ENCODE data around the gene WDR33.
"Not testable (repeated sequence)": the region's sequence is repeated elsewhere in the genome, so short reads cannot be mapped to it uniquely, and the experiment has no call there.

Gene WDR33

DNA sequence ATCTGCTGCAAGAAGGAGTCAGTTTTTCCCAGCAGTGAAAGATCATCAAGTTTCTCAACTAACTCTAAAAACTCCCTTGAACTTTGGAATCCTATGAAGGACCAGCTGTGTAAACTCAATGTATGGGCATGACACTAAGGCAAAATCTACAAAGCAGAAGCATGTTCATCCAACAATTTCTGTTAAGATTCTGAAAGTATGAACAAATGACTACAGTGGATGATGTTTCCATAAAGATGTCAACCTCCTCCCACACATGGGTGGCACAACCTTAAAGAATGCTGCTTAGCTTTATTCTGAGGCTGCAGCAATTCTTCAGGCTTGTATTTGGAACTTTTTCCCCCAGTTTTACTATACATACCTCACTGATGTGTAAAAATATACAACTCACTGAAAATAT, 47.2 kb downstream of the WDR33 start:
- Histone ChIP-seq H3K27ac (ENCODE audit: low read depth, low read length) (no peak overlapping the region), H3K27me3 (ENCODE audit: control insufficient read depth, insufficient read depth, low read length) (no peaks in the 10 kb centered on the region), H3K4me3 (ENCODE audit: low read depth, low read length) (no peak overlapping the region), H3K9me3 (ENCODE audit: control insufficient read depth, insufficient read depth, low read length) (no peaks in the 10 kb centered on the region), H3K36me3 (ENCODE audit: control insufficient read depth, insufficient read depth, low read length) (peaks cover 92% of the 10 kb centered on the region), H3K9ac (ENCODE audit: low read depth, low read length) (no peak overlapping the region), H3K4me1 (ENCODE audit: control insufficient read depth, insufficient read depth, low read length) (no peaks in the 10 kb centered on the region)

DNA sequence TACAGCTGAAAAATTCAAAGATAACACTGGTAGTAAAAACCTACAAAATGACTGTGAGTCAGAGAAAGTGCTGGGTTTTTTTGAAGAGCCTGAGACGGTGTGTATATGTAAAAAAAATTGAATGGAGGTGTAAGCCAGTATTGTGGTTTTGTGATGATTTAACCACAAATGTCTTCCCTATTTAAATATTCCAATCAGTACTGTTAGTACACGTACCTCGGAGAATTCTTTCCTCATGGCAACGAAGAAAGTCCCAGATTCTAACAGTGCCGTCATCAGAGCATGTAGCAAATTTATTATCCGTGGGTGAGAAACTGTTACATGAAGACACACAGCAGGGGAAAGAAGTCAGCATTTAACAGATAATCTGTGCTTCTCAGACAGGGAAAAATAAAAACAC, 48.1 kb downstream of the WDR33 start:
- Histone ChIP-seq H3K4me1 (ENCODE audit: control insufficient read depth, insufficient read depth, low read length) (no peaks in the 10 kb centered on the region), H3K4me3 (ENCODE audit: low read depth, low read length) (no peak overlapping the region), H3K9me3 (ENCODE audit: control insufficient read depth, insufficient read depth, low read length) (no peaks in the 10 kb centered on the region), H3K27me3 (ENCODE audit: control insufficient read depth, insufficient read depth, low read length) (no peaks in the 10 kb centered on the region), H3K9ac (ENCODE audit: low read depth, low read length) (no peak overlapping the region), H3K27ac (ENCODE audit: low read depth, low read length) (no peak overlapping the region), H3K36me3 (ENCODE audit: control insufficient read depth, insufficient read depth, low read length) (peaks cover 92% of the 10 kb centered on the region)

DNA sequence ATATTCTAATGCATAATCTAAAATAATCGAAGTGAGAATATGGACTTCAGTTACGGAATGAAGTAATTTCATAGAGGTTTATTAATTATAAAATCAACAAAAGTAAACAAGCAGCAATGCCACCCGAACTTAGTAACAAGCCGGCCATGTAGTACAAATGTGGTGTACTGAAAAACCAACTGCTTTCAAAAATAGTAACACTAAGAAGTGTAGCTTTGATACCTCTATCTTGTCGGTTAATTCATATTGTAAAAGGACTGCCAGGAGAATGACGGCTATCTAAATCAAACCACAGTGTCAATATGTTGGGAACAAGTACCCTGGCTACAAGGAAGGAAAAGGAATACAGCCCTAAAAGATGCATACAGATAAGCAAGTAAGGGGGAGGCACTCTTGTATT, 48.5 kb downstream of the WDR33 start:
- Histone ChIP-seq H3K27ac (ENCODE audit: low read depth, low read length) (no peak overlapping the region), H3K4me3 (ENCODE audit: low read depth, low read length) (no peak overlapping the region), H3K4me1 (ENCODE audit: control insufficient read depth, insufficient read depth, low read length) (no peaks in the 10 kb centered on the region), H3K9me3 (ENCODE audit: control insufficient read depth, insufficient read depth, low read length) (no peaks in the 10 kb centered on the region), H3K27me3 (ENCODE audit: control insufficient read depth, insufficient read depth, low read length) (no peaks in the 10 kb centered on the region), H3K36me3 (ENCODE audit: control insufficient read depth, insufficient read depth, low read length) (peaks cover 93% of the 10 kb centered on the region), H3K9ac (ENCODE audit: low read depth, low read length) (no peak overlapping the region)

DNA sequence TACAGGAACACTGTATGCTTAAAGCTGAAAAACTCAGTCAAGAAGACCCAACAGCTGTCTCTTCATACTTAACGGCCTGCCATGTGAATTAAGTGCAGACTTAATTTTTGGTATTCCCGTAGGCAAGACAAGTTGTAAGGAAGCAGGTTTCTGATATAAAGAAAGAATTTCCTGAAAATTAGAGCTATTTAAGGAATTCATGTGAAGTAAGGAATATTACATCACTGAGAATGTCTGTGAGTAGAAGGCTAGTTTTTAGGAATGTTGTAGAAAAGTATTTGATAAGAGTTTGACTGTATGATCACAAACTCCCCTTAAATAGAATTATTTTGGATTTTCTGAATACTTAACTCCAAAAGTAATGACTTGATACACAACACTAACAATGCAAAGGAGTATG, 51.0 kb downstream of the WDR33 start:
- no peaks in the 10 kb centered on the region for H3K27me3 ChIP-seq (ENCODE audit: control insufficient read depth, insufficient read depth, low read length)
- no peaks in the 10 kb centered on the region for H3K9me3 ChIP-seq (ENCODE audit: control insufficient read depth, insufficient read depth, low read length)
- no peaks in the 10 kb centered on the region for H3K4me1 ChIP-seq (ENCODE audit: control insufficient read depth, insufficient read depth, low read length)
- H3K36me3 ChIP-seq (ENCODE audit: control insufficient read depth, insufficient read depth, low read length), result peaks cover 85% of the 10 kb centered on the region
- H3K9ac ChIP-seq (ENCODE audit: low read depth, low read length), result no peak overlapping the region
- H3K4me3 ChIP-seq (ENCODE audit: low read depth, low read length), result no peak overlapping the region
- no peak overlapping the region for H3K27ac ChIP-seq (ENCODE audit: low read depth, low read length)

DNA sequence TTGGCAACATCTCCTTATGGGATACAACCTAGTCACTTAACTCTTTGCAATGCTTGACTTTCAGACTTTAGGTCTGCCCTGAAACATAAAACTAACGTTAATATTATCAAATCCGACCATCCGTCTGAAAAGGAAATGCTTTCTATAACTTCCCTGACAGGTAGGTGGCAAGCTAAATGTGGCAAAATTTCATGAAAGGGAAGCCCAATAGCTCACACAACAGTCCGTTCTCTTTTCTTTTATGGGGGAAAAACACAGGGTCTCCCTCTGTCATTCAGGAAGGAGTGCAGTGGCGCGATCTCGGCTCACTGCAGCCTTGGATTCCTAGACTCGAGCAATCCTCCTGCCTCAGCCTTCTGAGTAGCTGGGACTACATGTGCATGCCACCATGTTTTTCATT, 56.8 kb downstream of the WDR33 start:
- H3K9me3 ChIP-seq (ENCODE audit: control insufficient read depth, insufficient read depth, low read length), result no peaks in the 10 kb centered on the region
- H3K4me1 ChIP-seq (ENCODE audit: control insufficient read depth, insufficient read depth, low read length), result no peaks in the 10 kb centered on the region
- no peak overlapping the region for H3K9ac ChIP-seq (ENCODE audit: low read depth, low read length)
- H3K27ac ChIP-seq (ENCODE audit: low read depth, low read length), result no peak overlapping the region
- H3K36me3 ChIP-seq (ENCODE audit: control insufficient read depth, insufficient read depth, low read length), result peaks cover 48% of the 10 kb centered on the region
- H3K4me3 ChIP-seq (ENCODE audit: low read depth, low read length), result no peak overlapping the region
- H3K27me3 ChIP-seq (ENCODE audit: control insufficient read depth, insufficient read depth, low read length), result no peaks in the 10 kb centered on the region

DNA sequence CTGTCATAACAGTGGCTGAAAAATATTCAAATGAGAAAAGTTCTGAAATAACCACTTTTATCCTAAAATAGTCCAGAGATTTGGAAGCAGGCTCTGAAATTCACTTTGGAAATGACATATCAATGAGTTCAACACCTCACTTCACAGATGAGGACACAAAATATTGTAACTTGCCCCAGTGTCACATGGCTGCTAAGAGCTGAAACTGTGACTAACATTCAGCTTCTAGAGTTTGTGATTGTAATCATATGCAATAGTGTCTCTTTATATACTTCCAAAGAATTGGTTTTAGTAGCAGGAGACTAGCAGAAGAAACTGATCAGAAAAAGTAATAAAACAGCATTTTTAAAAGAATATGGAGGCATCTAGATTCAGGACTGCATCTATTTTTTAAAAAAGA, 57.6 kb downstream of the WDR33 start:
- Histone ChIP-seq H3K4me1 (ENCODE audit: control insufficient read depth, insufficient read depth, low read length) (no peaks in the 10 kb centered on the region), H3K27ac (ENCODE audit: low read depth, low read length) (no peak overlapping the region), H3K4me3 (ENCODE audit: low read depth, low read length) (no peak overlapping the region), H3K27me3 (ENCODE audit: control insufficient read depth, insufficient read depth, low read length) (no peaks in the 10 kb centered on the region), H3K9me3 (ENCODE audit: control insufficient read depth, insufficient read depth, low read length) (no peaks in the 10 kb centered on the region), H3K9ac (ENCODE audit: low read depth, low read length) (no peak overlapping the region), H3K36me3 (ENCODE audit: control insufficient read depth, insufficient read depth, low read length) (peaks cover 47% of the 10 kb centered on the region)

DNA sequence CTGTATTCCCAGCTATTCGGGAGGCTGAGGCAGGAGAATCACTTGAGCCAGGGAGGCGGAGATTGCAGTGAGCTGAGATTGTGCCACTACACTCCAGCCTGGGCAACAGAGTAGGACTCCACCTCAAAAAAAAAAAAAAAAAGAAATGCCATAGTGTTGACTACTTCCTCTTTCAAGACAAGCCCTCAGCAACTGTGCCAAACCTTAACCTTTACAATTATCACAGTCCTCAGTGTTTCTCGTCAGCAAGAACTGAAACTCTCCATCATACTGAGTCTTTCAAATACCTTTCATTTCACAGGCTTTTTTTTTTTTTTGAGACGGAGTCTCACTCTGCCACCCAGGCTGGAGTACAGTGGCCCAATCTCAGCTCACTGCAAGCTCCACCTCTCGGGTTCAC, 61.4 kb downstream of the WDR33 start:
- not testable (repeated sequence) for H3K27ac ChIP-seq (ENCODE audit: low read depth, low read length); H3K4me3 ChIP-seq (ENCODE audit: low read depth, low read length); H3K9ac ChIP-seq (ENCODE audit: low read depth, low read length); H3K9me3 ChIP-seq (ENCODE audit: control insufficient read depth, insufficient read depth, low read length); H3K4me1 ChIP-seq (ENCODE audit: control insufficient read depth, insufficient read depth, low read length); H3K27me3 ChIP-seq (ENCODE audit: control insufficient read depth, insufficient read depth, low read length)
- H3K36me3 ChIP-seq (ENCODE audit: control insufficient read depth, insufficient read depth, low read length), result peaks cover 53% of the 10 kb centered on the region

DNA sequence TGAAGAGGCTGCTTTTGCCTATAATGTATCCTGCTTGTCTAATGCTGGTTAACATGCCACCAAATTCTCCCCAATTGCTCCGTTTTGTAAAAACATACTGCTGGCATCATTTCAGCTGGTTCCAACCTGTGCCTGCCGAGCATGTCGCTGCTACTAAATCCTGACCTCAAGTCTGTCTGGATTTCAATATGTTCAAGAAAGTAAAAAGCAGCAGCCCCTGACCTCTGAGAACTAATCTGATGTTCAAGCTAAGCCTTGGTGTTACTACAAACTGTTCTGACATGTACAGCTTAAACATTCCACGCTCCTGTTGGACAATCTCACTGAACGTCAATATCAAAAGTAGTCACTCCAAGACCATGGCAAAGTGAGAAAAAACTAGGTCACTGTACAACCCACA, 63.4 kb downstream of the WDR33 start:
- H3K27ac ChIP-seq (ENCODE audit: low read depth, low read length), result no peak overlapping the region
- no peak overlapping the region for H3K9ac ChIP-seq (ENCODE audit: low read depth, low read length)
- no peaks in the 10 kb centered on the region for H3K4me1 ChIP-seq (ENCODE audit: control insufficient read depth, insufficient read depth, low read length)
- H3K9me3 ChIP-seq (ENCODE audit: control insufficient read depth, insufficient read depth, low read length), result no peaks in the 10 kb centered on the region
- H3K4me3 ChIP-seq (ENCODE audit: low read depth, low read length), result no peak overlapping the region
- H3K36me3 ChIP-seq (ENCODE audit: control insufficient read depth, insufficient read depth, low read length), result peaks cover 59% of the 10 kb centered on the region
- H3K27me3 ChIP-seq (ENCODE audit: control insufficient read depth, insufficient read depth, low read length), result no peaks in the 10 kb centered on the region

DNA sequence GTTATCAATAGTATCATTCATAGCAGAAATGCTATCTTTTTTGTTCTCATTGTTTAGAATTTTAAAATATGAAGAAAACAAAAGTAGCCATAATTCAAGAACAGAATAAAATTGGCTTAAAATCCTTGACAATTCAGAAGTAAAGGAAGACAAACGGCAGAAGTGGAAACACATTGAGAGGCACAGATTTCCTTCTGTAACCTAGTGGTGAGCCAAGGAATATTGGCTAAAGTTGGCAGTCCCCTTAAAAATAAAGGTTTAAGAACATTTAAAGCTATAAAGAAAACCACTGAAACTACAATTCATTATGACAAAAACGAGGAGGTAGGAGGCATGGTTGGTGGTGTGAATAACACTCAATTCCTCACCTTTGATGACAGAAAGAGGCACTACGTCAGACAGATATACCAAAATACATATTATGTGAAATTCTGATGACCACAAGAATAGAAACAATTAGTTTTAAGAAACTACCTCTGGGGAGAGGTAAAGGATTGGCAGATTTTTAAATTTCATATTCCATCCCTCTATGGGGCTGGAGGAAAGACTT, 67.4 kb downstream of the WDR33 start:
- Histone ChIP-seq H3K36me3 (ENCODE audit: control insufficient read depth, insufficient read depth, low read length) (peaks cover 73% of the 10 kb centered on the region), H3K4me3 (ENCODE audit: low read depth, low read length) (no peak overlapping the region), H3K9me3 (ENCODE audit: control insufficient read depth, insufficient read depth, low read length) (no peaks in the 10 kb centered on the region), H3K27ac (ENCODE audit: low read depth, low read length) (no peak overlapping the region), H3K27me3 (ENCODE audit: control insufficient read depth, insufficient read depth, low read length) (no peaks in the 10 kb centered on the region), H3K9ac (ENCODE audit: low read depth, low read length) (no peak overlapping the region), H3K4me1 (ENCODE audit: control insufficient read depth, insufficient read depth, low read length) (no peaks in the 10 kb centered on the region)

DNA sequence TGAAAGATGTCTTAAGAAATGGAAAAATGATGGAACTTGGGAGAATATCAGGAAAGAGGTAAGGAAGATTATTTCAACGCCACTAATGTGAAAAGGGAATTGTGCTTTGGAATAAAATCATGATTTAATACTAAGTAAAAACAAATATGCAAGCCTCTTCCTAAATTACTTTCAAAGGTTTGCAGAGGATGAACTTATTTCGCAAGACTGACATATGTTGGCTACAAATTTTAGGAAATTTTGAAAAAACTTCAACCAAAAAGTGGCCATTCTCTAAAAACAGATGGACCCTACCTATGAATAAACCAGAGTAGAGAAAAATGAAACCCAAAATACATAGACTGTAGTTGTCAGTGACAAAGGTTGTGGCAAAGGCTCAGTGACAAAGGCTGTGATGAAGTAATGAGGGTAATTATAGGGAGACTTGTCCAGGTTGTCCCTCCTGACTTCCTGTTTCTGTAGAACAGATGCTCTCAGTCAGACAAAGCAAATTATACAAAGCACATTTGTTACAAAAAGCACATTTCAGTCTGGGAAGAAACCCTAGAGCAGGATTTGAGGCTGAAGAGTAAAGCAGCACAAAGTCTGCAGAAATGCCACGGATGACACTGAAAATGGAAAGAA, 70.2 kb downstream of the WDR33 start:
- Histone ChIP-seq H3K4me1 (ENCODE audit: control insufficient read depth, insufficient read depth, low read length) (no peaks in the 10 kb centered on the region), H3K9ac (ENCODE audit: low read depth, low read length) (no peak overlapping the region), H3K4me3 (ENCODE audit: low read depth, low read length) (no peak overlapping the region), H3K27me3 (ENCODE audit: control insufficient read depth, insufficient read depth, low read length) (no peaks in the 10 kb centered on the region), H3K27ac (ENCODE audit: low read depth, low read length) (no peak overlapping the region), H3K36me3 (ENCODE audit: control insufficient read depth, insufficient read depth, low read length) (peaks cover 73% of the 10 kb centered on the region), H3K9me3 (ENCODE audit: control insufficient read depth, insufficient read depth, low read length) (no peaks in the 10 kb centered on the region)

DNA sequence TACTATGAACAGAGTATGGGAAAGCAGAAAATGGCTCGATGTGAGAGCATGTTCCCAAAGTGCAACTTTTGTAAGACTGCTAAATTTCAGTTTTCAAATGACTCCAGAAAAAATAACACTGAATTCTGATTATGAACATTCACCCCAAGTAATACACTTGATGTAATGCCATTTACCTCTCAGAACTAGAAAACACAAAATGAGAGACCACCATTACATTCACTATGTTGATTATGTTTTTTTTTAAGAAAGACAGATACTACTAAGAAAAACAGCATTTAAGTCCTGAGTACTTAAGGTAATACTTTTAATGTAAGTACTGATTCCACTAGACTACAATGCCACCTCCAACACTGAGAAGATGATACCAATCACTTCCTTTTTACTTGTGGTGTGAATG, 71.2 kb downstream of the WDR33 start:
- Histone ChIP-seq H3K9ac (ENCODE audit: low read depth, low read length) (no peak overlapping the region), H3K9me3 (ENCODE audit: control insufficient read depth, insufficient read depth, low read length) (no peaks in the 10 kb centered on the region), H3K4me3 (ENCODE audit: low read depth, low read length) (no peak overlapping the region), H3K27me3 (ENCODE audit: control insufficient read depth, insufficient read depth, low read length) (no peaks in the 10 kb centered on the region), H3K4me1 (ENCODE audit: control insufficient read depth, insufficient read depth, low read length) (no peaks in the 10 kb centered on the region), H3K27ac (ENCODE audit: low read depth, low read length) (no peak overlapping the region), H3K36me3 (ENCODE audit: control insufficient read depth, insufficient read depth, low read length) (peaks cover 67% of the 10 kb centered on the region)

Measured in HUES48 (cell line).